Kidney tubule cell (primary cell): ENCODE results near the gene ARRB1.
A peak's percentile ranks its signal among the peaks of the same experiment; 100 is the strongest.
"Not testable (repeated sequence)": the region's sequence is repeated elsewhere in the genome, so short reads cannot be mapped to it uniquely, and the experiment has no call there.

Source experiments
- DNase-seq: peaks from one replicate; pipeline ENCODE4 v3.0.0-alpha.2; 2018; ENCODE audit warnings: low spot score

Gene ARRB1

DNA sequence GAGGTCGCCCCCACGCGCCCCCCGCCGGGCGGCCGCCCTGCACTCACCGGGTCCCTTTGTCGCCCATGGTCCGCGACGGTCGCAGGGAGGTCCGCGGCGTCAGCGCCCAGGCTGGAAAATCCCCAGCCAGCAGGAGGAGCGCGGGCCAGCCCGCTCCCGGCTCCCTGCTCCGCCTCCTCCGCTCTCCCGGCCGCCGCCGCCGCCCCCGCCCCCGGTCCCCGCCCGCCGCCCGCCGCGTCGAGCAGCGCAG is at the start of gene ARRB1:
Gene ARRB1 (minus strand): TSS at position 121 of the 250 bp plus-strand sequence. CDS start 54 bp downstream, at position 67.
- DNase-seq, result no peak

DNA sequence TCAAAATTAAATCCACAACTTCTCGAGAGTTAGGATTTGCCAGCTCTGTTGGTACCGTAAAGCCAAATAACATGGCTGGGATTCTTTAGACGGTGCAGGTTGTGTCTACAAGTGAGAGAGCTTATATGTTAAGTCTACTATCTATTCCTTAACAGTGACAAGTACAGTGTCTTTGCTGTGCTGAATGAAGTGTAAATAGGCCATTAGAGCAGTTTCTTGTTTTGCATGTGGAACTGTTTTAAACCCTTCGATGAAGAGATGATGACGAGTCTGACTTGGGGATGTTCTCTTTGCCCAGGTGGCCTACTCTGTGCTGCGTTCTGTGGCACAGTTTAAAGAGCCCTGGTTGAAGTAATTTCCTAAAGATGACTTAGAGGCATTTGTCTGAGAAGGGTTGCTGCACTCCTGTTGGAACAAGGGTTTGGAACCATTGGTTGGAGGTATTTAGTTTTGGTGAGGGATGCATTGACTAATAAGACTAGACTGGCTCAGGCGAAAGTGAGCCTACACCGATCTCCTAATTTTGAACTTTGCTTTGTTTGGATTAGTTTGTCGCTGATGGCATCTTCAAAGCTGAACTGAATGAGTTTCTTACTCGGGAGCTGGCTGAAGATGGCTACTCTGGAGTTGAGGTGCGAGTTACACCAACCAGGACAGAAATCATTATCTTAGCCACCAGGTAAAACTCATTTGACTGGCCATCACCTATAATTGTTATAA is 48.8 kb upstream of the ARRB1 start:
- DNase-seq, result peak; percentile 30

DNA sequence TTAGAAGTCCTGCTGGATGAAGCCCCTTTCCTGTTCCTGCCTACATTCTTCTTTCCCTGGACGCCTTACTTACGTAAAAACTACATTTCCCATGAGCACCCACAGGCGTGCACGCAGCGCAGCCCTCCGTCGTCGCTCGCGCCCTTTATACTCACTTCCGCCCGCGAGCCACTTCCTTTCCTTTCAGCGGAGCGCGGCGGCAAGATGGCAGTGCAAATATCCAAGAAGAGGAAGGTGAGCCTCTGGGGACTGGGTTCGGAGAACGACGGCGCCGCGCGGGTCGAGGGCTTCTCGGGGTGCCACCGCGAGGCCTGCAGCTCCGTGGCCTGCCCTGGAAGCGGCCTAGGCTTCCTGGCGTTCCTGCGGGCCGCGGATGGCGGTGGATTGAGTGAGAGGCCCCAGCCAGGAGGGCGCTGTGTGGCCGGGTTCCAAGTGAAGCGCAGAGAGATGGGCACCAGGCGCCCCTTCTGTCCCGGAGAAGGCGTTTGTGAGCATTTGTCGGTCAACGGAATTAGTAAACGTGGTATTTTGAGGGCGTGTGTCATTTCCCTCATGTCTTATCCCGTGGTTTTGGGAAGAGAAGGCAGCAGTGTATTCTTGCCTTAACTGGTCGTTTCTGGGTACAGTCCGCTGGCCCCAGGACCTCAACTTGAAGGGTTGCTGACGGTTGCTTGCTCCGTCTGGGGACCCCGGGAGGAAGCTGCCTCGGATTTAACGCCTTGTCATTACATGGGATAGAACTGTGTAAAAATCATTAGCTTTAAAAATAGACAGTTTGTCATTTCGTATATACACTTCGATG is 48.1 kb upstream of the ARRB1 start, which contains the start of gene RPS3:
Gene RPS3 (plus strand): TSS at position 175 of the 802 bp plus-strand sequence. CDS start 30 bp downstream, at position 205.
- peak; percentile 92 for DNase-seq

DNA sequence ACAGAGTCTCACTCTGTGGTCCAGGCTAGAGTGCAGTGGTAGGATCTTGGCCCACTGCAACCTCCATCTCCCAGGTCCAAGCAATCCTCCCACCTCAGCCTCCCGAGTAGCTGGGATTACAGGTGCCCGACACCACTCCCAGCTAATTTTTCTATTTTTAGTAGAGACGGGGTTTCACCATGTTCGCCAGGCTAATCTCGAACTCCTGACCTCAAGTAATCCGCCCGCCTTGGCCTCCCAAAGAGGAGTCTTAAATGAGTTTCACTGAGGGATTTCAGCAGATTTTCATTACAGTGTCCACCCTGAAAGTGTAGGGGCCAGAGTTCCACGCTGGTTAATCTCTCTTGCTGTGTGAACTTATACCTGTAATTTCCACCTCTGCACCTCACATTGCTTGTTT is 47.4 kb upstream of the ARRB1 start:
- DNase-seq, result no peak

DNA sequence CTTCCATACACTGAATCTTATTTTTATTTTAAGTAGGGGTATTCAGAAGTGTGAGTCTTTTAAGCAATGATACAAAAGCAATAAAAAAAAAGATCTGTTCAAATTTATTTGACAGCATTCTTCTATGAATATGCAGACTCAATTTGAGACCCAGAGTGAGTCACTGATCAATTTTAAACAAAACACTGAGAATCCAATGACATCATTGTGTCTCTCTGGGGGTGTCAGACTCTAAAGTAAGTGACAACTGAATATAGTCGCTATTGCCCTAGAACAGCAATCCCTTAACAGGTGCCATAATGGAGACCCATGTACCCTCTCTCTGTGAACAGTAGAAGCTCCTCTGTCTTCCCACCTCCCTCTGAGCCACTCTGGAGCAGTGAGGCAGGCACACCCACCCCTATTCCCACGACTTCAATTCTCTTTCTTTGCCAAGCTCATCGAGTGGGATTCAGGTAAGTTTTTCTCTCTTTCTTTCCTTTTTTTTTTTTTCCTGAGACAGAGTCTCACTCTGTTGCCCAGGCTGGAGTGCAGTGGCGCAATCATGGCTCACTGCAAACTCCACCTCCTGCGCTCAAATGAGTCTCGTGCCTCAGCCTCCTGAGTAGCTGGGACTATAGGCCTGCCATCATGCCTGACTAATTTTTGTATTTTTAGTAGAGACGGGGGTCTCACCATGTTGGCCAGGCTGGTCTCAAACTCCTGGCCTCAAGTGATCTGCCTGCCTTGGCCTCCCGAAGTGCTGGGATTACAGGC is 42.8 kb upstream of the ARRB1 start:
- DNase-seq, result no peak

DNA sequence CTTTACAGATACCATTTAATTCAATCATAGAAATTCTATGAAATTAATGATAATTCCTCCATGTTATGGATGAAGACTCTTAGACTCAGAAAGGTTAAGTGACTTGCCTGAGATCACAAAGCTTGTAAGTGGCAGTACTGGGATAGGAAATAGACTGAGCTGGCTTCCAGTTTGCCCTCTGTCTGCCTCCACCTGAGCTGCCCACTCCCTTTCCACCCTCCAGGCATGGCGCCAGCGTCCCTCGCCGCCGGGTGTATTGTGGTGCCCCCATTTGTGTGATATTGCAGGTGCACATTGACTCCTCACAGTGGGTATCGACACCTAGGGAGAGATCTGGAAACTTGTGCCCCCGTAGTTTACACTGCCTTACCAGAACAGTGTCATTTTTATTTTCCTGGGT is 38.5 kb upstream of the ARRB1 start:
- DNase-seq, result no peak

DNA sequence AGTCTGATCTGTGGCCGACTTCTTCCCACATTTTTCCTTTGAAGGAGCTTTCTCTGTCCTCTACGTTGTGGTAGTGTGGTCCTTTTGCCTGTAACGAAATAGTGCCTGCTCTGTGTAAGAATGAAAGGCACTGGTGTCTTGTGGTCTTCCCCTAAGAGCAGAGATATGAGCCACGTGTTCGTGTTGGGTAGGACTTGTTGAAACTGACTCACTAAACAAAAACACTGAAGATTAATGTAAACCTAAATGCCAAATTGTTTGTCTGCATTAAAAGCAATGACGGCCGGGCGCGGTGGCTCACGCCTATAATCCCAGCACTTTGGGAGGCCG is 37.8 kb upstream of the ARRB1 start:
- DNase-seq, result no peak

DNA sequence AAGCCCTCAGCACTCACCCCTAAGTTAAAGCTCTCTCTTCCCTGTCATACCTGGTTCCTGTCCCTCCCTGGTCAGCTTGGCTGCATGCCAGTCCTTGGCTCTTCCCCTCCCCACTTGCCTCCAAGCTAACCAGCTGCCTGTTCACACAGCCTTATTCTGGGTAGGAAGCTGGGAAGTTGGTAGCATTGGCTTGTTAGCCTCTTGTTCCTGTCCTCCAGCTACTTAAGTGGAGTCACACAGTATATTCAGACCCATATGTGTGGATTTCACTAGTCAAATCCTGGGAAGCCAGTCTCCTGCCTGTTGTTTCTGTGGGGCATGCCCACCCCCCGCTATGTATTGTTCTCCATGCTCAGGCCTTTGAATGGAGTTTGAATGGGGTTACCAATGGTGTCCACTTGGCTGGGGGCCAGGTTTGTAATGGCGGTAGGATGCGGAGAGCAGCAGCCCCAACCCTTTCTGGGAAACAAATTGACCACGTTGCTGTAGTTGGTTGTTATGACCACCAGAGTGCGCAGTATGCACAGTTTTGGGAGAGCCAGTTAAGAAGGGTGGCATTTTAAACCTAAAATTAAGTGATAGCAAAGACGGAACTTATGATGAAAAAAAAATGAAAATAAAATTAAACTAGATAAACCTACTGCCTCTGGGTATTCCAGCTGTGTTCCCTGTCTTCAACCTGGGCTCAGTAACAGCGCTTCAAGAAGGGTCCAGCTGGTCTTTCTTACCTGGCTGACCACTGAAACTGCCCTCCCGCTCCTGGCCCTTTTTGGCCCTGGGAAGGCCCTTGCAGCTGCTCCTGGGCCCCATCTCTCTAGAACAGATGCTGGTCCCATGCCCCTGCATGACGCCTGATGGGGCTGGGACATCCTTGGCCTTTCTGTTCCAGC is 37.2 kb upstream of the ARRB1 start:
- DNase-seq, result peak; percentile 77

DNA sequence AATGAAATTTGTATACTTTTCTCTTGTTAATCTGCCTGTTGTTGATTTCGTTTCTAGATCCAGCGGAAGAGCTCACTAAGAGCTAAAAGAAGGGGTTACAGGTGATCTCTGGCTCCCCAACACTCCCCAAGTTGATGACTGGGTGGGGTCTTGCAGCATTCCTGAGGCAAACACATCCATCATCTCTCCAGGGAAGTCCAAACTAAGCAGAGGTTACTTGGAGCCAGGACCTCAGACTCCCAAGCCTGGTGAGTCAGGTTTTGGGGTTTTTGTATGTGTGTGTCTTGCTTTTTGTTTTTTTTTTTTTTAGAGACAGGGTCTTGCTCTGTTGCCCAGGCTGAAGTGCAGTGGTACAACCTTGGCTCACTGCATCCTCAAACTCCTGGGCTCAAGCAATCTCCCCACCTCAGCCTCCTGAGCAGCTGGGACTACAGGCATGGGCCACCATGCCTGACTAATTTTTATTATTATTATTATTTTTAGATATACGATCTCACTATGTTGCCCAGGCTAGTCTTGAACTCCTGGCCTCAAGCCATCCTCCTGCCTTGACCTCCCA is 36.4 kb upstream of the ARRB1 start:
- no peak for DNase-seq

DNA sequence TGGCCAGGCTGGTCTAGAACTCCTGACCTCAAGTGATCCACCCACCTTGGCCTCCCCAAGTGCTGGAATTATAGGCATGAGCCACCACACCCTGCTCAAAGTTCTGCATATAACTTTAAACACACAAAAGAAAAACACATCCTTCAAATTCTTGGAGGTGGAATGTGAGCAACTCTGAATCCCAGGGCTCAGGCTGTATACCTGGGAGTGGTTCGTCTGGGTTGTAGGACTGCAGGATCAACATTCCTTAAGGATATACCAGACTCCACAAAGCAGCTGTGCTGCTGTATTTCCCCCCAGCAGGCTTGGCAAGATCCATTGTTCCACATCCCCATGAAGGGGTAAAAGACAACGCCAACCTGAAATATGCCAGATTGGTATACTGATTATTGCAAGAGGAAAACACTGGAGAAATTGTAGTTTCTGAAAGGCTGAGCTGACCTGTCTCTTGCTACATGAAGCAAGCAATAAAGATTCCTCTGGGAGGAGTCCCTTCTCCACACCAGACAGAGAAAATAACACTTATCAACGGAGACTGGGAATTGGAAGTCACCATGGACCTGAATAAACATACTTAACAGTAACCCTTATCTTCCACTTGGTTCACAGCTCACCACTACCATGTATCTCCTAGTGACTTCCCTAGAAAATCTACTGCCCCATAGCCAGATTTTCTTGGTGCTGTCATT is 35.6 kb upstream of the ARRB1 start:
- DNase-seq, result peak; percentile 69

DNA sequence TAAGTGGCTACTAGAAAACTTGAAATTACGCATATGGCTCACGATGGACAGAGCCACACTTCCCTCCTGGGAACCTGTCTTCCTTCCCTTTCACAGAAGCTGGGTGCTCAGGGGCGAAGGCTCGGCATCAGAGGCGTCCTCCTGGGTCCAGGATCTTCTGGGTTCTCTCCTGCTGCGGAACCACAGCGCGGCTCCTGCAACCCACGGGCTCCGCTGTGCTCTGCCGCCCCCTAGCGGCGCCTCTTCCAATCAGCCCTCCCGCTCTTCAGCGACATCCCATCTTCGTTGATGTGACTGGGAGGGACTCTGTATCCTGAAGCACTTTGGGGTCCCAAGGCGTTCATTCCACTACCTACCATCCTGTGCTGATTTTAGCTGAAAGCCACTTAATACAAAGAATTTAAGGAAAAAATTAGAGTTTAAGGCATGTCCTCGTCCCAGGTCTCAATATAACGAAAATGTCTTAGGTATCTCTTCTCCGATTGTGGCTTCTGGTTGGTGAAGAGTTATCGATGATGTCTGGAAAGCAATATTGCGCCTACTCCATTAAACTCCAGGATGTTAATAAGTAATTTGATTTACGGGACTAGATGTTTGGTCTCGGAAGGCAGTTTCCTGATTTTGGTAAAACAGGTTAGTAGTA is 33.1 kb upstream of the ARRB1 start:
- peak; percentile 68 for DNase-seq

DNA sequence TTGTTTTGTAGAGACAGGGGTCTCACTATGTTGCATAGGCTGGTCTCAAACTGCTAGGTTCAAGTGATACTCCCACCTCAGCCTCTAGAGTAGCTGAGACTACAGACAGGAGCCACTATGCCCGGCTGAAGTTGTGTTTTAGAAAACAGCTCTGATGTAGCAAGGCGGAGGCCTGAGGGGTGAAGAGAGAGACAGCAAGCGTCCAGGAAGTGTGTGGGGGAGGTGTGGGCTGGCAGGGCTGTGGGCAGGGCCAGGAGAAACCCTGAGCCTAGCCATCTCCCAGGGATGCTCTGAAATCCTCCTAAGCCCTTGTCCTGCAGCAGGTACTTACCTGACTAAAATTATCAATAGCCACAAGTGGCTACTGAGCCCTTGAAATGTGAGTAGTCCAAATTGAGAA is 31.8 kb upstream of the ARRB1 start:
- DNase-seq, result no peak

DNA sequence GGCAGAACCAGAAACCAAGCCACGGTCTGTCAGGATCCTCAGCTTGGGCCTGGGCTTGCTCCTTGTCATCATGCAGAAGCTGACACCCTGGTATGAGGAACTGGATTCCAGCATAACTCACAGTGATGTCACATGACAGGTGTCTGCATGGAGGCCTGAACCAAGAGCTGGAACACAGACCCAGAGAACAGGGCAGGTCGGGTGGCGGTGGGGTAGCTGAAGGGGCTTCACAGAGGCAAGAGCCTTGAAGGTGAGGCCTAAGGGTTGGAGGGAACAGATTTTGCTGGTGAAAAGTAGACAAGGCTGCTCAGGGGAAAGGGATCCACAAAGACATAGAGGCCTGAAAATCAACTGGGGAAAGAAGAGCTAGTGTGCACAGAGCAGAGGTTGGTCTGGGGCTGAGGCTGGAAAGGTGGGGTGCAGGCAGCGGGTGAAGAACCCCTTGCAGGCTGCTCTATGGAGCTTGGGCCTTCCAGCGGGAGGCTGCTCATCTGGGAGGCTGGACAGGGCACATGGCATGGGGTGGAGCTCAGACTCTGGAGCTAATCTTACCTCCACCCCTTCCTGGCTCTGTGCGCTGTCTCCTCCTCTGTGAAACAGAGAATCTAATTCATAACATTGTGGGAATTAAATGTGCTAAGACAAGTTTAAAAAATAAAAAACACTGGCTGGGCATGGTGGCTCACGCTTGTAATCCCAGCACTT is 29.4 kb upstream of the ARRB1 start:
- DNase-seq, result peak; percentile 78

DNA sequence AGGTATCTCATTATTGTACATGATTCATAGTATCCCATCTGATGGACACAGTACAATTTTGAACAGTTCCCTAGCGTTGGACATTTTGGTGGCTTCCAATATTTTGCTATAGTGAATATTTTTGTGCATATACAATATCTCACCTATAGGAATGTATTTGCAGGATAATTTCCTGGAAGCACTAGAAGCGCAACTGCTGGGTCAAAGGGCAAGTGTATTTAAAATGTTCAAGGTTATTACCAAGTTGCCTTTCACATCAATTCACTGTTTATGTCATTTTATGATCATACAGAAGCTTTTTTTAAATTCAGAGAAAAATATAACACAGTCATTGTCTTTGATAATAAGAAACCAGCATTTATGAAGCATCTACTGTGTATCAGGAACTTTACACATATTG is 28.8 kb upstream of the ARRB1 start:
- DNase-seq, result no peak

DNA sequence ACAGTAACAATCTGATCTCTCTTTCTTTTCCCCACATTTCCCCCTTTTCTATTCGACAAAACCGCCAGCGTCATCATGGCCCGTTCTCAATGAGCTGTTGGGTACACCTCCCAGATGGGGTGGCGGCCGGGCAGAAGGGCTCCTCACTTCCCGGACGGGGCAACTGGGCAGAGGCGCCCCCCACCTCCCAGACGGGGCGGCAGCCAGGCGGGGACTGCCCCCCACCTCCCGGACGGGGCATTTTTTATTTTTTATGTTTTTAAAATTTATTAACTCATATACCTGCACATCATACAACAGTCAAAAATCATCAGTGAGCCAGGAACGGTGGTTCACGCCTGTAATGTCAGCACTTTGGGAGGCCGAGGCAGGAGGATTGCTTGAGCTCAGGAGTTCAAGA is 27.3 kb upstream of the ARRB1 start:
- not testable (repeated sequence) for DNase-seq

DNA sequence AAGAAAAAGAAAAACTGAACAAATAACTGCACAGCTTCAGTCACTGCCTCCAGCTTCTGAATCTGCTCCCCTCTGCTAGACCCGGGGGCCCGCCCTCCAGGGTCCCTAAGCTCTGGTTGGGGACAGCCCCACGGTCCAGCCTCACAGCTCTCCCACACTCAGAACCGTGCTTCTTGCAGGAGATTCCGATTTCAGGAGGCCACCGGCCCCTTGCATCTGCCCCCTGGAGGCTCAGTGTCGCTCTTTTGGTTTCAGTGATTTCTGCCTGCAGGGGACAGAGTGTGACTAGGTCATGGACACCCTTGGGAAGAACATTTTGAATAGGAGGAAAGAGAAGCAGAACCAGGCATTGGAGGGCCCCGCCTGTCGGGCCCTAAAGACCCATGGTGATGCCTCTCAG is 24.7 kb upstream of the ARRB1 start:
- DNase-seq, result no peak

DNA sequence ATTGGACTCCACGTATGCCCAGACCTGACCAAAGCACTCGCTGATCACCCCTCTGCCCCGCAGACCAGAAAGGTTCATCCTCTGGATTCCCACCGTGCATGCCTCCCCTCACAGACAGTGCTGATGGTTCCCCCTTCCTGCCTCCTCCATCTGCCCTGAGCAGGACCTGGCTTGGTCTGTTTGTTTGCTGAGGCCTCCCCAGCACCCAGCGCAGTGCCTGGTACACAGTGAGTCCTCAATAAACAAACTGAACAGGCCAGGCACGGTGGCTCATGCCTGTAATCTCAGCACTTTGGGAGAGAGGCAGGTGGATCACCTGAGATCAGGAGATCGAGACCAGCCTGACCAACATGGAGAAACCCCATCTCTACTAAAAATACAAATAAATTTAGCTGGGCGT is 24.2 kb upstream of the ARRB1 start:
- DNase-seq, result no peak

DNA sequence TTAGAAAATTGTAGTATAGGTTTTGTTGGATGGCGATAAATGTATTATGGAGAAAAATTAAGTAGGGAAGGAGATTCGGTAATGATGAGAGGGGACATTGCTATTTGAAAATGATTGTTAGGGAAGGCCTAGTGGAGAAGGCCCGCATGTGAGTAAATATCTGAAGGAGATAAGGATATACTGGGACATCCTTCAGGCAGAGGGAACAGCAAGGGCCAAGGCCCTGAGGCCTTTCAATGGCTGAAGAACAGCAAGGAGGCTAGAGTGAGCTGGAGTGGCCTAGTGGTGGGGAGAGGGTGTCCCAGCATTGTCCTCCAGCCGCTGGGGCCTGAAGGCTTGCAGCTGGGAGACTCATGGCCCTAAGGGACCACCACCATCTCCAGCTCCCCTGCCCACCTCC is 23.2 kb upstream of the ARRB1 start:
- no peak for DNase-seq

DNA sequence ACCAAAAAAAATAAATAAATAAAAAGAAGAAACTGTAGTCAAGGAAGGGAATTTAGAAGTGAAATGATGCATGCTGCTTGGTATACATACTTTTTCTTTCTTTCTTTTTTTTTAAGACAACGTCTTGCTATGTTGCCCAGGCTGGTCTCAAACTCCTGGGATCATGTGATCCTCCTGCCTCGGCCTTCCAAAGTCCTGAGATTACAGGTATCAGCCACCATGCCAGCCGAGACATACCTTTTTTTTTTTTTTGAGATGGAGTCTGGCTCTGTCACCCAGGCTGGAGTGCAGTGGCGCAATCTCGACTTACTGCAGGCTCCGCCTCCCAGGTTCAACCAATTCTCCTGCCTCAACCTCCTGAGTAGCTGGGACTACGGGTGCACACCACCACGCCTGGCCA is 21.7 kb upstream of the ARRB1 start:
- DNase-seq, result no peak
